MCF 10A (cell line): ENCODE results near the gene TBC1D30. TPM values are rescaled to one million over a fixed set of nuclear protein-coding genes. Genes with fewer than 3 reads are reported as not detected.

Experiments used
- BruUV-seq: library from RNA; stranded (reverse); fragments of 400-500 nt; replicated peaks from 2 replicates; lab custom pipeline; 2021; lab: Mats Ljungman, UMichigan
- CTCF ChIA-PET: fragments of 300-600 bp; sonication (Branson Sonifier 250); formaldehyde crosslinking; extraction: SDS; loops from one replicate; lab custom pipeline; 2021; ENCODE audit warnings: antibody characterized with exemption, inconsistent platforms; lab: Yijun Ruan, JAX
- POLR2A ChIA-PET: fragments of 300-600, 350-650 bp; sonication (Branson Sonifier 250); formaldehyde crosslinking; extraction: SDS; loops from one replicate; lab custom pipeline; 2020; ENCODE audit warnings: antibody characterized with exemption, inconsistent platforms; lab: Yijun Ruan, JAX
- DNase-seq: peaks from one replicate; pipeline ENCODE4 v3.0.0-alpha.2; 2018; ENCODE audit not compliant: unreplicated experiment
- H3K27ac Mint-ChIP-seq: one replicate; pipeline ENCODE4 v1.8.0; 2022; ENCODE audit warnings: mild to moderate bottlenecking, low read depth, mixed read lengths; ENCODE audit not compliant: unreplicated experiment
- H3K27me3 Mint-ChIP-seq: one replicate; pipeline ENCODE4 v1.8.0; 2022; ENCODE audit warnings: mixed read lengths; ENCODE audit not compliant: insufficient read depth, unreplicated experiment
- H3K36me3 Mint-ChIP-seq: one replicate; pipeline ENCODE4 v1.8.0; 2022; ENCODE audit warnings: mild to moderate bottlenecking, moderate library complexity, mixed read lengths; ENCODE audit not compliant: insufficient read depth, unreplicated experiment
- H3K4me1 Mint-ChIP-seq: one replicate; pipeline ENCODE4 v1.8.0; 2022; ENCODE audit warnings: mixed read lengths; ENCODE audit not compliant: insufficient read depth, unreplicated experiment
- H3K4me3 Mint-ChIP-seq: one replicate; pipeline ENCODE4 v1.8.0; 2022; ENCODE audit warnings: mild to moderate bottlenecking, moderate library complexity, mixed read lengths; ENCODE audit not compliant: unreplicated experiment
- H3K9me3 Mint-ChIP-seq: one replicate; pipeline ENCODE4 v1.8.0; 2022; ENCODE audit warnings: mixed read lengths; ENCODE audit not compliant: unreplicated experiment
- intact Hi-C: fragments of 100-400 bp; cut with micrococcal nuclease; formaldehyde crosslinking; loops from 2 replicates; pipeline ENCODE4 v1.14.1; 2022
- total RNA-seq: library from RNA; stranded (reverse); gene quantifications from 2 replicates; pipeline ENCODE4 v1.2.3, GENCODE V29; 2022
- TF ChIP-seq, protein P1 (sequence below): fragments of 200-600 bp; IDR thresholded peaks from one replicate; pipeline ENCODE4 v1.8.0; 2022; ENCODE audit warnings: antibody characterized with exemption, mild to moderate bottlenecking; ENCODE audit not compliant: unreplicated experiment

The TBC1D30 gene
- total RNA-seq, 1 experiment from 2014 or later, result 9.4 TPM

DNA sequence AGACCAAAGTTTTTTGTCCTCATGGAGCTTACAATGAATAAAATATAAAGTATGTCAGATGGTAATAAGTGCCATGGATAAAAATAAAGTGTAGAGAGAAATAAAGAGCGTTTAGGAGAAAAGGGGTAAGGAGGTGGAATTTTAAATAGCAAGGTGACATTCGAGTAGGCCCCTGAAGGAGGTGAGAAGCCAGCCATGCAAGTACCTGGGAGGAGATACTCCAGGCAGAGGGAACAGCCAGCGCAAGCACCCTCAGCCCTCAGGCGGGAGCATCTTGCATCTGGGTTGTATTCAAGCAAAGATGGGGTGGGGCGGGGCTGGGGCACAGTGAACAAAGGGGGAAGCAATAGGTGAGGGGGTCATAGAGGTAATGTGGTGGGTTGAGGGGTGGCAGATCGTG lies 4.3 kb downstream of the TBC1D30 start:
- CTCF ChIA-PET, result interaction anchor here (0.5 kb wide), 1 partner anchor 283 kb away, joined by 4 read pairs; no protein-coding TSS in a partner anchor
- Mint-ChIP-seq H3K36me3 (no peaks in the 10 kb centered on the region), H3K4me3 (no peak overlapping the region), H3K27ac (no peak overlapping the region), H3K4me1 (no peaks in the 10 kb centered on the region), H3K9me3 (no peaks in the 10 kb centered on the region), H3K27me3 (no peaks in the 10 kb centered on the region)
- POLR2A ChIA-PET, result interaction anchor here (0.6 kb wide), 1 partner anchor 229 kb away, joined by 3 read pairs; no protein-coding TSS in a partner anchor
- BruUV-seq, result no TSS peak
- no peak for DNase-seq
- intact Hi-C loops, result no loop called here
- TF ChIP-seq, protein P1, sequence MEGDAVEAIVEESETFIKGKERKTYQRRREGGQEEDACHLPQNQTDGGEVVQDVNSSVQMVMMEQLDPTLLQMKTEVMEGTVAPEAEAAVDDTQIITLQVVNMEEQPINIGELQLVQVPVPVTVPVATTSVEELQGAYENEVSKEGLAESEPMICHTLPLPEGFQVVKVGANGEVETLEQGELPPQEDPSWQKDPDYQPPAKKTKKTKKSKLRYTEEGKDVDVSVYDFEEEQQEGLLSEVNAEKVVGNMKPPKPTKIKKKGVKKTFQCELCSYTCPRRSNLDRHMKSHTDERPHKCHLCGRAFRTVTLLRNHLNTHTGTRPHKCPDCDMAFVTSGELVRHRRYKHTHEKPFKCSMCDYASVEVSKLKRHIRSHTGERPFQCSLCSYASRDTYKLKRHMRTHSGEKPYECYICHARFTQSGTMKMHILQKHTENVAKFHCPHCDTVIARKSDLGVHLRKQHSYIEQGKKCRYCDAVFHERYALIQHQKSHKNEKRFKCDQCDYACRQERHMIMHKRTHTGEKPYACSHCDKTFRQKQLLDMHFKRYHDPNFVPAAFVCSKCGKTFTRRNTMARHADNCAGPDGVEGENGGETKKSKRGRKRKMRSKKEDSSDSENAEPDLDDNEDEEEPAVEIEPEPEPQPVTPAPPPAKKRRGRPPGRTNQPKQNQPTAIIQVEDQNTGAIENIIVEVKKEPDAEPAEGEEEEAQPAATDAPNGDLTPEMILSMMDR, result no peak

DNA sequence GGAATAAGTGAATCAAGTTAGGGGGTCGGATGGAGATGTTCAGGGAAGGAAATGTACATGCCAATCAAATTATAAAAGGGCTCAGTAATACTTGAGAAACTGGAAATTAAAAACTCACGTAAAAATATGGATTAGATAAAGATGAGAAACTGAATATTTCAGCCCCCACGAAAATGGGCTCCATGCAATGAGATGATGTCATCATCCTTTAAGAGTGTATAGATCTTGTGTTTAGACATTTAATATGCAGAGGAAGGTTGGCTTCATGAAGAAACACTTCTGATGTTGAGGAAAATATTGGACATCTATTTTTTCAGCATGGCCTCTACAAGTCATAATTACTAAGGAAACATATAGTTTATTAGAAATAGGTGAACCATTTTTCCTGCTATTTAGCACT lies 9.5 kb downstream of the TBC1D30 start:
- intact Hi-C loops, result no loop called here
- no peaks in the 10 kb centered on the region for H3K9me3 Mint-ChIP-seq
- no peaks in the 10 kb centered on the region for H3K36me3 Mint-ChIP-seq
- no TSS peak for BruUV-seq
- no peak overlapping the region for H3K27ac Mint-ChIP-seq
- no peaks in the 10 kb centered on the region for H3K4me1 Mint-ChIP-seq
- H3K4me3 Mint-ChIP-seq, result no peak overlapping the region
- H3K27me3 Mint-ChIP-seq, result no peaks in the 10 kb centered on the region
- no peak for DNase-seq
- POLR2A ChIA-PET, result interaction anchor here (0.7 kb wide), 1 partner anchor 775 kb away, joined by 4 read pairs; no protein-coding TSS in a partner anchor
- TF ChIP-seq, protein P1, result no peak
- CTCF ChIA-PET, result no interaction called here

DNA sequence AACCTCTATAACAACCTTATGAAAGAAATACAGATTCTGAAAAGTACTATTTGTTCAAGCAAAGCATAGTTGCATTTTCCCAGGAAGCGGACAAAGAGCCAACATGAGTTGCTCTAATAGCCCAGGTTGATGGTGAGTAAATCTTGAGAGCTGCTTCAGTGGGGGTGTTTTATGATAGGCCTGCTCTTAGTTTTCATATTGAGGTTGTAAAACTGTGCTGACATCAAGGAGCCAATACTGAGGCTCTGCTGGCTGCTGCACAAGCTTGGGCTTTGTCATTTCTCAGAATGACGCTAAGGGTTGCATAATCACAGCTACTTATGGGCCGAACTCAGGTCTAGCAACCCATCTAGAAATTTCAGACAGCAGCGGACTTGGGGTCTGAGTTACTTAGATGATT lies 11.5 kb downstream of the TBC1D30 start:
- no peaks in the 10 kb centered on the region for H3K27me3 Mint-ChIP-seq
- TF ChIP-seq, protein P1, result no peak
- H3K4me3 Mint-ChIP-seq, result no peak overlapping the region
- CTCF ChIA-PET, result interaction anchor here (0.8 to 0.9 kb wide), 3 partner anchors 40 to 128 kb away, joined by 3 to 4 read pairs (median 3); no protein-coding TSS in a partner anchor
- no peak overlapping the region for H3K27ac Mint-ChIP-seq
- no TSS peak for BruUV-seq
- H3K36me3 Mint-ChIP-seq, result no peaks in the 10 kb centered on the region
- POLR2A ChIA-PET, result no interaction called here
- DNase-seq, result no peak
- intact Hi-C loops, result no loop called here
- no peaks in the 10 kb centered on the region for H3K4me1 Mint-ChIP-seq
- H3K9me3 Mint-ChIP-seq, result no peaks in the 10 kb centered on the region

GRCh38 chr12:64836856-64837255 lies 12.4 kb downstream of the TBC1D30 start:
- no peaks in the 10 kb centered on the region for H3K36me3 Mint-ChIP-seq
- H3K4me3 Mint-ChIP-seq, result no peak overlapping the region
- H3K27ac Mint-ChIP-seq, result no peak overlapping the region
- H3K27me3 Mint-ChIP-seq, result no peaks in the 10 kb centered on the region
- CTCF ChIA-PET, result interaction anchor here (0.8 to 1.1 kb wide), 2 partner anchors 17 to 35 kb away, joined by 3 to 4 read pairs; no protein-coding TSS in a partner anchor
- DNase-seq, result no peak
- H3K9me3 Mint-ChIP-seq, result no peaks in the 10 kb centered on the region
- no peaks in the 10 kb centered on the region for H3K4me1 Mint-ChIP-seq
- BruUV-seq, result no TSS peak
- intact Hi-C loops, result no loop called here
- POLR2A ChIA-PET, result interaction anchor here (0.8 kb wide), 1 partner anchor 27 kb away, joined by 3 read pairs; no protein-coding TSS in a partner anchor
- TF ChIP-seq, protein P1, result no peak
